ENCODE results near the gene PRB4. TPM values are rescaled to one million over a fixed set of nuclear protein-coding genes. Genes with fewer than 3 reads are reported as not detected.

Gene PRB4
- total and polyA plus RNA-seq, 2 of the 8 experiments (the other 6 are each of a cell fraction or from before 2014, with no cell fraction given): not detected

DNA sequence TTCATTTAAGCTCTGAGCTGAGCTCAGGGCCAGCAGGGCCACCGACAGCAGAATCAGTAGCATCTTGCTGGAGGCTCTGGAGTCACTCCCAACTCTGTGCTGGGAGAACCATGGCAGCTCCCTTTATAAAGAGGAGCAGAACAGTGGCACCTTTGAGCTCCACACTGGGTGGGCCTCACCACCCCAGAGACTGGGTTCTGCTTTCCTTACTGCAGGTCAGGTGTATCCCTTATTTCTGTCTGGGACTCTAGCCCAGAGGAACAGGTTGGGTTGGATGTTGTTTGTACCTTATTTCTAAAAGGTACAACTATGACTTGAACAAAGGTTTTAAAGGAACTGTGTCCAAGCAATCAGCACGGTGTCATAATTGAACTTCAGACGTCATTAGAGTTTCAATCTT, 40.6 kb downstream of the PRB4 start, which contains the start of gene PRB3 (continued):
- TF ChIP-seq, protein P1, sequence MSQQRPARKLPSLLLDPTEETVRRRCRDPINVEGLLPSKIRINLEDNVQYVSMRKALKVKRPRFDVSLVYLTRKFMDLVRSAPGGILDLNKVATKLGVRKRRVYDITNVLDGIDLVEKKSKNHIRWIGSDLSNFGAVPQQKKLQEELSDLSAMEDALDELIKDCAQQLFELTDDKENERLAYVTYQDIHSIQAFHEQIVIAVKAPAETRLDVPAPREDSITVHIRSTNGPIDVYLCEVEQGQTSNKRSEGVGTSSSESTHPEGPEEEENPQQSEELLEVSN (IDR thresholded peaks at IDR 0.05): no peak
- no peak for TF ChIP-seq SP1 (IDR thresholded peaks at IDR 0.05; ENCODE audit: low read depth, low read length)
- no peak for TF ChIP-seq SRF (IDR thresholded peaks at IDR 0.05; ENCODE audit: low read depth, low read length)

Data from H1 (cell line).